Glomerular endothelial cell (primary cell): ENCODE measurements around the gene FBXL15. TPM values are rescaled to one million over a fixed set of nuclear protein-coding genes. Genes with fewer than 3 reads are reported as not detected.
A peak's percentile ranks its signal among the peaks of the same experiment; 100 is the strongest.

ENCODE experiments used
- DNase-seq: peaks from one replicate; pipeline ENCODE4 v3.0.0-alpha.2; 2011; ENCODE audit warnings: low read depth, low spot score; ENCODE audit errors: extremely low read depth
- total RNA-seq: library from RNA; depleted of rRNA; stranded (reverse); fragments of >200 nt; gene quantifications from 2 replicates; pipeline ENCODE4 v1.2.3, GENCODE V29; 2015

FBXL15 gene
- total RNA-seq, result 9.6 and 11.5 TPM in 2 replicates

- DNase-seq, result peak; percentile 90
These were observed at the start of gene FBXL15 for GRCh38 chr10:102420714-102421506. Gene FBXL15 (plus strand): TSS chr10:102420836. CDS start chr10:102421130, 294 bp downstream.

GRCh38 chr10:102371295-102371694, 49.3 kb upstream of the FBXL15 start:
- no peak for DNase-seq

DNA sequence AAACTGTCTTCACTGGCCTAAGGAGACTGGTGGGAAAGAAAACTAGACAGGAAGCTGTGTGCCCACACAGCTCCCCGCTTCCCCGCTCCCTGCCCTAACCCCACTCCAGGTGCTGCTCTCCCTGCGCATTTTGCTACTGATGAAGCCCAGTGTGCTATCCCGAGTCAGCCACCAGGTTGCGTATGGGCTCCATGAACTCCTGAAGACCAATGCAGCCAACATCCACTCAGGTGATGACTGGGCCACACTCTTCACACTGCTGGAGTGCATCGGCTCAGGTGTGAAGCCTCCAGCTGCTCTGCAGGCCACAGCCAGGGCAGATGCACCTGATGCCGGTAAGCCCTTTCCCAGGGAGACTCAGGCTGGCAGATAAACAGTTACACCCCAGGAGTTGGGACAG, 45.4 kb upstream of the FBXL15 start:
- no peak for DNase-seq

- no peak for DNase-seq
These were observed 44.8 kb upstream of the FBXL15 start for GRCh38 chr10:102375867-102376266.

- no peak for DNase-seq
These were observed 43.7 kb upstream of the FBXL15 start for GRCh38 chr10:102376901-102377300.

GRCh38 chr10:102379383-102379782, 41.3 kb upstream of the FBXL15 start:
- no peak for DNase-seq

DNA sequence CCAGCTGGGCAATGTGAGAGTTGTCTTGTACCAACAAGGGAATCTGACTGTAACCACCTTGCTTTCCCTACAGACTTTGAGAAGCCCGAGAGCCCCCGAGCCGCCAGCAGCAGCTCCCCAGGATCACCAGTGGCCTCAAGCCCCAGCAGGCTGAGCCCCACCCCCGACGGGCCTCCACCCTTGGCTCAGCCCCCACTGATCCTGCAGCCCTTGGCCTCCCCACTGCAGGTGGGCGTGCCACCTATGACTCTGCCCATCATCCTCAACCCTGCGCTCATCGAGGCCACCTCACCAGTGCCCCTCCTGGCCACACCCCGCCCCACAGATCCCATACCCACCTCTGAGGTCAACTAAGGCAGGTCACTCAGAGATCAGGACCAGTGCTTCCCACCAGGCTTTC, 38.7 kb upstream of the FBXL15 start:
- no peak for DNase-seq

GRCh38 chr10:102382871-102383270, 37.8 kb upstream of the FBXL15 start:
- DNase-seq, result no peak

- DNase-seq, result no peak
These were observed 36.6 kb upstream of the FBXL15 start for GRCh38 chr10:102384053-102384452.

GRCh38 chr10:102384606-102385429, 35.8 kb upstream of the FBXL15 start:
- no peak for DNase-seq

- DNase-seq, result no peak
These were observed 30.7 kb upstream of the FBXL15 start for GRCh38 chr10:102389894-102390293.

DNA sequence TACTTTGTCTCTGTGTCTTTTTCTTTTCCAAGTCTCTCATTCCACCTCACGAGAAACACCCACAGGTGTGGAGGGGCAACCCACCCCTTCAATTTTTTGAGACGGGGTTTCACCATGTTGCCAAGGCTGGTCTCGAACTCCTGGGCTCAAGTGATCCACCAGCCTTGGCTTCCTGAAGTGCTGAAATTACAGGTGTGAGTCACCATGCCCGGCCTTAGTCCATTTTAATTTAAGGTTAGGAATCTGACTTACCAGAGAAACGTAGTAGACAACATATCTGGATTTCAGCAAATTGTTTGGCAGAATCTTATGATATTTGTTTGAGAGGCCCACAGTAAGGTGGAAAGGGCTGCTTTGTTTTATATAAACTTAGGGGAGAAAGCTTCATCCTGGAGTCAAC, 28.3 kb upstream of the FBXL15 start:
- DNase-seq, result no peak

- no peak for DNase-seq
These were observed 27.1 kb upstream of the FBXL15 start for GRCh38 chr10:102393411-102394078.

DNA sequence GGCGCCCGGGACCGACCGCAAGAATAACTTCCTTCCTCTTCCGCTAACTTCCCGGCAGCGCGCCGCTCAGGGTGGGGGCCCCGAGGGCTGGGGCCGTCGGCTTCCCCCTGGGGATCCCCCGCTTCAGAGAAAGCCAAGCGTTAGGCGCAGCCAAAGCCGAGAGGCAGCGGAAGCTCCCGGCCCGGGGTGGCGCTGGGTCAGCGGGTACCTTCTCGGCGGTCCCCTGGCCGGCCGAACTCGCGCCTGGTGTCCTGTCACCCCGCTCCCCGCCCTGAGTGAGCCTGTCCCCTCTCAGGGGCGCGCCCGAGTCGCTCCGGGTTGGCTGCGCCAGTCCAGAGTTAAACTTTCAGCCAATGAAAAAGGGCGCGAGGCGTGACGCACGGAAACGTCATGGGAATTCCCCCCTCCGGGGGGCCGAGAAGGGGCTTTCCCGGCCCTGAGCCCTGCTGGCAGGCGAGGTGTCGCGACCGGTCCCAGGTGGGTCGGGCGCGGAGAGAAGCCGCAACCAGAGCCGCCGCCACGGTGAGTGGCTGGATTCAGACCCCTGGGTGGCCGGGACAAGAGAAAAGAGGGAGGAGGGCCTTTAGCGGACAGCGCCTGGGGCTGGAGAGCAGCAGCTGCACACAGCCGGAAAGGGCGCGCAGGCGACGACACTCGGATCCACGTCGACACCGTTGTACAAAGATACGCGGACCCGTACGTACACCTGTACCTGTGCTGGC, 26.4 kb upstream of the FBXL15 start:
- DNase-seq, result peak; percentile 50

DNA sequence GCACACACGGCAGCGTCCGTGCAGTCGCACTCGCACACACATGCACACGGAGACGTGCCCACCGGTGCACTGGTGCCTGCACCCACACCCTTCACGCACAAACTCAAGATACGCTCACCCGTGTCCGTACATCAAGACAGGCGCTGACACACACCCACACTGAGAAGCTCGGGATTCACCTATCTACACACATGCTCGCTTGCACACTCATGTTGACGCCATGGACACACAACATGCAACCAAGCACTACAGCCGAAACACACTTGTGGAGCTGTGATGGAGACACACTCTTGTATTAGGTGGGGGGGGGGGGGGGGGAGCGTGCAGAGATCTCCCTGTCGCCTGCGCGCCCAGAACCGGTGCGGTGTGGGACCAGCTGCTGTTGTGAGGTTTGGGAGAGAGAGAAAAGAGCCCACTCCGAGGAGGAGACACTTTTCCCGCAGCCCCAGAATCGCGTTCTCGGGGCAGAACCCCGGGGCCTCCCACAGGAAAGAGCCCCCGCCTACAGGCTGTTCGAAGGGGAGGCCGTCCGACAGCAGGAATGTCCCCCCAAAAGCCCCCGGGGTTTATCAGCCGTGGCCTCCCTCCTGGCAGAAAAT, 25.7 kb upstream of the FBXL15 start:
- DNase-seq, result no peak

DNA sequence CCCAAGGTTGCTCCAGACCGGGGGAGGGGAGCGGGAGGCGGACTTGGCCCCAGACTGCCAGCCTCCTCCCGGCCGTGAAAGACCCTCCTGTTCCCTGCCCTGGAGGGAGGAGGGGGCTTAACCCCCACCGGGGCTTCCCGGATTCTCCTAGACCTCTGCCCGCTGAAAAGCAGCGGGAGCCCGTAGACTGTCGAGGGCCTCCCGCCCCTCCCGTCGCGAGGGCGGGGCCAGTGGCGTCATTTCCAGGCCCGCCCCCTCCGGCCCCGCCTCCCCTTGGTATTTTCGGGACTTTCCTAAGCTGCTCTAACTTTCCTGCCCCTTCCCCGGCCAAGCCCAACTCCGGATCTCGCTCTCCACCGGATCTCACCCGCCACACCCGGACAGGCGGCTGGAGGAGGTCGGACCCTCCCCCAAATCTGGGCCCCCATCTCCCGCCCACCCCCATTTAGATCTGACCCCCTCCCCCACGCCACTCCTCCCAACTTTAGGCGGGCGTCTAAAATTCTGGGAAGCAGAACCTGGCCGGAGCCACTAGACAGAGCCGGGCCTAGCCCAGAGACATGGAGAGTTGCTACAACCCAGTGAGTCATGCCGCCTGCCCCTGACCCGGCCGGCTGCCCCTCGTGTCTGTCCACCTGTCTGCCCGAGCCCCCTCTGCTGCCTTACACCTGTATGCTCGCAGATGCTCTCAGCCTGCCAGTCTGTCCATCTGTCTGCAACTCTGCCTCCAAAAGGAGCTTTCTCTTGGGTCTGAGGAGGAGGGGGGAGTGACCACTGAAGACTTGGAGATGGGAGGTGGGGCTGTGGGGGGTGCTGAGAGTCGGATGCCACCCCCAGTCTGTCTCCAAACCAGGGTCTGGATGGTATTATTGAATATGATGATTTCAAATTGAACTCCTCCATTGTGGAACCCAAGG, 25.0 kb upstream of the FBXL15 start, which contains the start of gene NFKB2:
Gene NFKB2 (plus strand): TSS at position 306 of the 917 bp plus-strand sequence. CDS start 255 bp downstream, at position 561.
- no peak for DNase-seq

- no peak for DNase-seq
These were observed 24.4 kb upstream of the FBXL15 start for GRCh38 chr10:102396317-102396650.

GRCh38 chr10:102396730-102397151, 23.9 kb upstream of the FBXL15 start:
- DNase-seq, result no peak
